ENCODE measurements around the gene PIGZ.
"Not testable (repeated sequence)": the region's sequence is repeated elsewhere in the genome, so short reads cannot be mapped to it uniquely, and the experiment has no call there.

Gene PIGZ

DNA sequence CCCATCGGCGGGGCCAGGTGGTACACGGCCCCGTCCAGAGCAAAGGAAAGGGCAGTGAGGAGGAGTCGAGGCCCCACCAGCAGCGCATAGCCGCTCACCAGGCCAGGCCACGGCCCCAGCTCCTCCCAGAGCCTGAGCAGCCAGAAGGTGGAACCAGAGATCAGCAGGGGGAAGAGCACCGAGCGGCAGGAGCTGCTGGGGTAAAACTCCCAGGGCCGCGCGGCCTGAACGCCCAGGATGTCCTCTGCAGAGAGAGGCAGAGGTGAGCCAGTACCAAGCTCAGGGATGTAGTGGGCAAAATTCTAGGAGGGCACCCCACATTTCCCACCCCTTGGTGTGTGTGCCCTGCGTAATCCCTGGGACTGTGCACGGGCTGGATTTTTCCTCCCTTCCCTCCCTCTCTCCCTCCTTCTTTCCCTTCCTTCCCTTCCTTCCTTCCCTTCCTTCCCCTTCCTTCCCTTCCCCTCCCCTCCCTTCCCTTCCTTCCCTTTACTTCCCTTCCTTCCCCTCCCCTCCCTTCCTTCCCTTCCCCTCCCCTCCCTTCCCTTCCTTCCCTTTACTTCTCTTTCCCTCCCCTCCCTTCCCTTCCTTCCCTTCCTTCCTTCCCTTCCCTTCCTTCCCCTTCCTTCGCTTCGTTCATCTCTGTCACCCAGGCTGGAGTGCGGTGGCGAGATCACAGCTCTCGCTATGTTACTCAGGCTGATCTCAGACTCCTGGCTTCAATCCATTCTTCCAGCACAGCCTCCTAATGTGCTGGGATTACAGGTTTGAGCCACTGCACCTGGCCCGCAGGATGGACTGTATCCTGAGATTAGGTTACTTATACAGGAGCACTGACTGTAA lies 20.0 kb downstream of the PIGZ start:
- DNase-seq = no peak

DNA sequence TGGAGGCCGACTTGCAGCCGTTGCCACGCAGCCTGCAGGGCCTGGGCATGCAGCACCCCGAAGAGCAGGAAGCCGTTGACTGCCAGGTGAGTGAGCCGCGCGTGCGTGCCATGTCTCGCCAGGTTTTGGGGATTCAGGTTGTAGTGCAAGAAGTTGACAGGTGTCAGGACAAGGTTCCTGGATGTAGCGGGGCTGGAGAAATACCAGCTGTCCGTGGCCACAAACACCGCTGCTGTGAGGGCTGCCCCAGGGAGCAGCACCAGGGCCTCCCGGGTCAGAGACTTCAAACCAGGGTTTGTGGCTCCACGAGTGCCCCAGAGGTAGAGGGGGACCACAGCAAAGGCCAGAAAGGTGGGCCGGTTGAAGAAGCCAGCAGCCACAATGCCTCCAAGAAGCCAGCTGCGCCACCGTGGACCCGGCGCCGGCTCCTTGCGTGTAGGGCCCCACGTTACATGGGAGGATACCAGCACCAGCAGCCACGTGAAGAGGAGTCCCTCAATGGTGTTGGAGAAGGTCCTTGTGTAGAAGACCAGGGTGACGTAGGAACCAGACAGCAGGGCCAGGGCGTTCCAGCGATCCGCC lies 20.7 kb downstream of the PIGZ start:
- no peak for DNase-seq

DNA sequence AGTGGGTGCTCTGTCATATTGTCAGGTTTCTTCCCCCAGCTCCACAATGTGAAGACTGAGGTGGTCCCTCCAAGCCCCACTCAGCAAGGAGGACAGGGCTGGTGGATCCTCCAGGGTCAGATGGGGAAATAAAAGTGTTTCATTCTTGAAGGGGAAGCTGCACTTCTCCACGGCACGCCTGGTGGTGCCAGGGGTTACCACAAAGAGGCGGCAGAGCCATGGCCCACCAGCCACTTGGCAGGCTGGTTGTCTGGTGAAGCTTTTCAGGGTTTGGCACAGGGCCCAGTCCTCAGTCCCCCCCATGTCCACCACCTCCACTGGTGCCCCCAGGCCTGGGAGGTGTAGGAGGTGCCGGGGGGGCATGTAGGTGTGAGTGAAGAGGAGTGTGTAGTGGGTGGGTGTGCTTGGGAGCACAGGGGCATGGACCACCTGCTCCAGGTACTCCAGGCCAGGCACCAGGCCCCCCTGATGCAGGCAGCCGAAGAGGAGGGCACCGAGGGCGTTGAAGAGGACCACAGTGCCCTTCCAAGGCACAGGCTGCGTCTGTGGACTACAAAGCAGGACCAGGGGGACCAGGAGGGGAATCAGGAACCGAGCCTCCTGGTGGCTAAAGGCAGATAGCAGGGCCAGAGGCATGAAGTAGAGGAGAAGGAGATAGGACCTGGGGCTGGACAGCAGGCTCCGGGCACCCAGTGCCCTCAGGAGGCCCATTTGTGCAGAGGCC lies 21.3 kb downstream of the PIGZ start:
- no peak for DNase-seq

DNA sequence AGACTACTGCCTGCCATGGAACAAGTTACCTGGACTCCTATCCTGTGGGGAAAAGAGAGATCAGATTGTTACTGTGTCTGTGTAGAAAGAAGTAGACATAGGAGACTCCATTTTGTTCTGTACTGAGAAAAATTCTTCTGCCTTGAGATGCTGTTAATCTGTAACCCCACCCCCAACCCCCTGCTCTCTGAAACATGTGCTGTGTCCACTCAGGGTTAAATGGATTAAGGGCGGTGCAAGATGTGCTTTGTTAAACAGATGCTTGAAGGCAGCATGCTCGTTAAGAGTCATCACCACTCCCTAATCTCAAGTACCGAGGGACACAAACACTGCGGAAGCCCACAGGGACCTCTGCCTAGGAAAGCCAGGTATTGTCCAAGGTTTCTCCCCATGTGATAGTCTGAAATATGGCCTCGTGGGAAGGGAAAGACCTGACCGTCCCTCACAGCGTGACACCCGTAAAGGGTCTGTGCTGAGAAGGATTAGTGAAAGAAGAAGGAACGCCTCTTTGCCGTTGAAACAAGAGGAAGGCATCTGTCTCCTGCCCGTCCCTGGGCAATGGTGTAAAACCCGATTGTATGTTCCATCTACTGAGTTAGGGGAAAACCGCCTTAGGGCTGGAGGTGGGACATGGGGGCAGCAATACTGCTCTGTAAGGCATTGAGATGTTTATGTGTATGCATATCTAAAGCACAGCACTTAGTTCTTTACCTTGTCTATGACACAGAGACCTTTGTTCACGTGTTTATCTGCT lies 24.4 kb downstream of the PIGZ start:
- not testable (repeated sequence) for DNase-seq

DNA sequence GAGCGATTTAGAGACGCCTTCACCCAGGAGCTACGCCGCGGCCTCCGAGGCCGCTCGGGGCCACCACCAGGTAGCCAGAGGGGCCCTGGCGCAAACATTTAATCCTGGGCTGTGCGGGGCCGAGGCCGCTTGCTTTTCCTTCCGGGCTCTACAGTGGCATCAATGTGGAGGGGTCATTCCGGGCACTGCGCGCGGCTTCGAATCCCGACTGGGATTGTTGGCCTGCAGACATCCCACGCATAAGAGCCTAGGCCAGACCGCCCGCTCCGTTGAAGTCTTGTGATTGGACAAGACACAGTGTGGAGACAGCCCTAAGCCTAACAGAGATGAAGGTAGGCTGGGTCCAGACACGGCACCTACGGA lies 25.7 kb downstream of the PIGZ start:
- DNase-seq = no peak

DNA sequence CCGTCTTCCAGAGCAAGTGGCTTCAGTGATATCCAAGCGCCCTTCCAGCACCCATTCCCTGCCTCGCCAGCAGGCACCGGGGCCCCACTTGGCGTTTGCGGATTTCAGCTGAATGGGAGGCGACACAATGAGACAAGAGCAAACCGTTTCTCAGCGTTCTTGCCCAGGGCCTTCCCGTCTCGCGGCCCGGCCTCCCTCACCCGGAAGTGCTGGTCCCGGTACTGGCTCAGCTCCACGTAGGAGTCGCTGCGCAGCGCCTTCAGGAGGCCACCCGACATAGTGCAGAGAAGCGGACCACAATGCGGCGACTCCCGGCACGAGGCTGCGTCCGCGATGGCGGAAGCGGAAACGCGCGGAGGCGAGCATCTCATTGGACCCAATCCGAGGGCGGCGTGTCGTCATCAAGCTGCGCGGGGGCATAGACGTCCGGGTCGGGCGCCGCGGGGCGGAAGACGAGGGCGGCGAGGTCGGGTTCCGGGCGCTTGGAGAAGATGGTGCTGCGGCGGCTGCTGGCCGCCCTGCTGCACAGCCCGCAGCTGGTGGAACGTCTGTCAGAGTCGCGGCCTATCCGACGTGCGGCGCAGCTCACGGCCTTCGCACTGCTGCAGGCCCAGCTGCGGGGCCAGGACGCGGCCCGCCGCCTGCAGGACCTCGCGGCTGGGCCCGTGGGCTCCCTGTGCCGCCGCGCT lies 26.3 kb downstream of the PIGZ start, which contains the start of gene NCBP2:
NCBP2 (minus strand) TSS at position 303 of the 689 bp plus-strand sequence; CDS start at position 278, 25 bp downstream.
- peak; percentile 97 for DNase-seq

DNA sequence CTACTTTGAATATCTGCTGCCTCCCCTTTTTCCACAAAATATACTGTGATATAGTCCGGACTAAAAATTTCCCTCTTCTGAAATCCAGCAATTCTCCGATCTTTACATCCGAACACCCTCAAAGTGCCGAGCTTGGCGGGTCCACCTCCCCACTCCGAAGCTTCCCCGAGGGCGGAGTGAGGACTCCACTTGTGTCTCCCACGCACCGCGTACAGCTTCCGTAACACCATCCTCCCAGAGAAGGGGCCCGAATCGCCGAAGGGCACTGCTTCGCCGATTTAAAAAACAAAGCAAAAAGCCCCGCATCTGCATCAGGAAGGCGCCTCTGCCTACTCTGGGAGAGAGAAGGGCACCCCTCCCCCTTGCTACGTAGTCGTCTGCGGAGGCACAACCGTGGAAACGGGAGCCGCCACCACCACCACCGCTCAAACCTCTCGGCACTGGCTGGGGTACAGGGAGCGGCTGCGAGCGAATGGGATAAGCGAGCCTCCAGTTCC lies 26.9 kb downstream of the PIGZ start:
- peak; percentile 57 for DNase-seq

DNA sequence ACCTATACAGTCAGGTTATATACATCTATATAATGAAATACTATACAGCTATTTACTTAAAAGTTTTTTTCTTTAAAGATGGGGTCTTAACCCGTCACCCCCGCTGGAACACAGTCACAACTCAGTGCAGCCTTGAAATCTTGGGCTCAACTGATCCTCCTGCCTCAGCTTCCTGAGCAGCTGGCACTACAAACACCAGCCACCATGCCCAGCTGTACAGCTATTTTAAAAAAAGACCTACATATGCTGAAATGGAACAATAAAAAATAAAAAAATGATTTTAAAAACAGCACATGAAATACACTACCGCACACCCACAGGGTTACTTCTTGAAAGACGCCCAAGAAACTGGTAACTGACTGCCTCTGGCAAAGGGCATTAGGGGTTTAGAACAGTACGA lies 30.1 kb downstream of the PIGZ start:
- no peak for DNase-seq

DNA sequence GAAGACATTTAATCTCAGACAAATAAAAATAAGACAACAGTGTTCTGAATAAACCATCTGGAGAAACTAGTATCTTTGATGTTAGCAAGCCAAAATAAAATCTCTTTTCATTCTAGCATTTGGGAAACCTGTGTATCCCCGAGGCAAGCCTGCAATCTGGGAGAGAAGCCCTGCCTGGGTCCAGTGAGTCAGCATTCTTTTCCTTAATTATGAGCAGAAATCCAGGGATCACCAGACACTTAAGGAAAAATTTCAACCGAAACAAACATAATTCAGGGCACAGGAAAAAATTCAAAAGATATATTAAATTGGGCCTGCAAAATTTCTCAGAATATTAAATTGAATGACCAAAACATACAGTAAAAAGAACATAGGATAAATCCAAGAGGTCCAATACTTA lies 30.5 kb downstream of the PIGZ start:
- DNase-seq = no peak

DNA sequence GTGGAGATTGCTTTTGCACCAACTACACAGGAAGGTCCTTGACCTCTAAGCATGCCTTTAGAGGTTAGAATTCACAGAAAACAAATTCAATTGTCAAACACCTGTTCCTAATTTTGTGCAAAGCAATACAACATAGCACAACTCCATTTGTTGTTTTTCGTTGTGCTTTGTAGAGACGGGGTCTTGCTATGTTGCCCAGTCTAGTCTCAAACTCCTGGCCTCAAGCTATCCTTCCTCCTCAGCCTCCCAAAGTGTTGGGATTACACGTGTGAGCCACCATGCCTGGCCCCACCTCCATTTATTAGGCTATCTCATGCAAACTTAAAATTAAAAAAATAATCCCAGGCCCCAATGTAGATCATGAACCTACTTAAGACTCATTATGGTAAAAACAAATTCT lies 32.3 kb downstream of the PIGZ start:
- no peak for DNase-seq

DNA sequence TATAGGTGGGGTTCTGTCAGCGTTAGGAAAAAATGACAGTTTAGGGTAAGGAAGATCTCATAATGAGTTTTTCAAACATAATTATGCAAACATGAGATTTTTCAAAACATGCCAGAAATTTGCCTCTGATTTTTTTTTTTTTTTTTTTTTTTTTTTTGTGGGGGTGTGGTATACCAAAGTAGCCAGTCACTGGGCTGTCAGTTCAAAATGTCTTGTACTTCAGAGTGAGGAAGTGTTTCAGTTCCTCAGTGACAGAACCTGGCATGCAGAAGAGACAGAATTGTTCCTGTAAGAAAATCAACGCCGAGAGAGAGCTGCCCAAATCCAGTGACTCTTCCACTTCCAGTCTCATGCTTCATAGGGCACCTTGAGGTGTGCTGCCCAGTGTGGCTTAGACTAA lies 36.0 kb downstream of the PIGZ start:
- DNase-seq = no peak

DNA sequence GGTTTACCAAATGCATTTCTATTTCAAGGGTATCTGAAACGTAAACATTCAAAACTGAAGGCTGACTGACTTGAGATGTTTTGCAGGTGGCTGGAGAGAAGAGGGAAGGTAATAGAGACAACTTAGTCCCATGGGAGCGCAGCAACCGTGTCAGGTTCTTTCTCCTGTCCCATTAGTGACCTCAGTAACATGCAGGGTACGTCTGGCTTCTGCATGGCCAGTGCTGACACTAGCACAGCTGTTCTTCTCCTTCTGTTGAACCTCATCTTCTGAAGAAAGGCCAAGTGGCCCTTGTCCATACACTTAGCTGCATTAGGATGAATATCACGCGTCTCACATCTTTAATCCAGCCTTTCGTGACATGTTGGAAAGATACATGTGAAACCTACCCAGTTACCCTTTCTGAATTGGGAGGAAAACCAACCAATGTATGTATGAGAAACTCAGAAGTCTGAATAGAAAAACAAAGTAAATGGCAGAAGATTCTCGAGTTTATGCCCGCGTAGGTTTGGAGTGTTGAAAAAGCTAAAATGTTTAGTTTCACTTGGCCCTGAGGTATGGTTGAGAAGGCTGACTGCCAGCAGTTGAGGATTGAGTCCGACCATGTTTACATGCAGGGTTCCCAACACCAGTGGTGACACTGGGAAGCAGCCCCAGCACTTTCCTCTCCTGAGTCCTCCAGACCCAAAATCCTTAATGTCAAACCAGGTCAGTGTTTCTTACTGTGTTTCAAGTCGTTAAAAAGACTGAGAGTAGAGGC lies 36.6 kb downstream of the PIGZ start:
- no peak for DNase-seq

DNA sequence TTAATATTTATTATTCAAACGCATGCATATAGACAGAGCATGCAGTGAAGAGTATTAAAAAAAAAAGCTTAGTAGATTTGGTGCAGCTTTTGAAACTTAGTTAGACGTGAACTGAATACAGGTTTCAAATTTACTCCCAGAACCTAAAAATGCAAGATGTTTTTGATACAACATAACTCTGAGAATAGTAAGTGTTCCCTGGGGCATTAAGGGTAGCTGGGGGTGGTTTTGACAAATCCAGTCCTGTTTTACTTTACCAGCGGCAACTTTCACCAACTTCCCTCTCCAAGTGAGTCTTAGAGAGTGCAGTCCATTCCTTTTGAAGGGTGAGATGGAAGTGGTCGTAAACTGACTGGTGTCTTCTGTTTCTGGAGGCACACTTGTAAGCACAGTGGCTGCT lies 37.5 kb downstream of the PIGZ start:
- no peak for DNase-seq

DNA sequence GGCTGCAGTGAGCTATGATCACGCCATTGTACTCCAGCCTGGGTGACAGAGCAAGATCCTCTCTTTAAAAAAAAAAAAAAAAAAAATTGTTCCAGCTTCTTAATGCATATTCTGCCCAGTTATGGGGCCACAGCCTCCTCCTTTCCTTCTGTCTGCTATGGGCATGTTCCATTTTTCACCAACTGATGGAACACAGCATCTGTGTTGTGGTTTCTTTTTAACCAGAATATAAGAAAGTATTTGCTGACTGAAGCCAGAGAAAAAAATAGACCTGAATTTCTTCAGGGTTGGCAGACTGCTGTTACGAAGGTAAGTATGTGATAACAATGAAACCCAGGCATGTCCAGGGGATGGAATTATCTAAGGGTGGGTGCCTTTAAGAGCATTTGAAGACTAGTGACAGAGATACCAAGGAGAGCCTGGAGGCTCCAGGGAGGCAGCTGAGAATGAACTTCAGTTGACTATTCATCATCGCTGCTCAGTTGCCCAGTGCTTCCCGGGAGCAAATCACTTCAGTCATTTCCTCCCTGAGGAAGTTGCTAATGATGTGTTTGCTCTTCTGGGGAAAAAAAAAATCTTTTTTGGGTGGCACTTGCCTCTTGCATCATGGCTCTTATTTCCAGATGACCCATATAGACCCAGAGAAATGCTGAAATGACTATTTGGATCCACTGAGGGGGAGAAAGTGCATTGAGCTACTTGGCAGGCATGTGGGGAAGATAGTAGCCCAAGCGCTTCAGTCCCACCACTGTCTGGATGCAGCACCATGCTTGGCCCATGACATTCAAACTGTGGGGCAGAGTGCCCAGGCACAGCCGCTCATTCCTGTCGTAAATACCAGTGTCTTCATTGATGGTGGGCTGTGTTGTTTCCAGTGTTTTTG lies 40.8 kb downstream of the PIGZ start:
- DNase-seq = no peak

DNA sequence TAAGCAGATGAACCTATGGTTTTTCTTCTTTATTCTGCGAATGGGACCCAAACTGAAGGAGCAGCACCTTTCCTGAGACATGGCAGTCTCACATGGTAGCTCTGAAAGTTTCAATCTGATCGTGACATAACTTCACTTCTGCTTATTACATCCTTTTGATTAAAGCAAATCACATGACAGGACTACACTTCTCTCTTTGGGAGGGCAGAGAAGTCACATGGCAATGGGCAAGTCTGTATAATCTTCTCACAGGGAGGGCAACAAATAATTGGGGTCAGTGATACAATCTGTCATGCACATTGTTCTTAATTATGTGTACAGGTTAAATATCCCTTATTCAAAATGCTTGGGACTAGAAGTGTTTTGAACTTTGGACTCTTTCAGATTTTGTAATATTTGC lies 47.9 kb downstream of the PIGZ start:
- DNase-seq = no peak

DNA sequence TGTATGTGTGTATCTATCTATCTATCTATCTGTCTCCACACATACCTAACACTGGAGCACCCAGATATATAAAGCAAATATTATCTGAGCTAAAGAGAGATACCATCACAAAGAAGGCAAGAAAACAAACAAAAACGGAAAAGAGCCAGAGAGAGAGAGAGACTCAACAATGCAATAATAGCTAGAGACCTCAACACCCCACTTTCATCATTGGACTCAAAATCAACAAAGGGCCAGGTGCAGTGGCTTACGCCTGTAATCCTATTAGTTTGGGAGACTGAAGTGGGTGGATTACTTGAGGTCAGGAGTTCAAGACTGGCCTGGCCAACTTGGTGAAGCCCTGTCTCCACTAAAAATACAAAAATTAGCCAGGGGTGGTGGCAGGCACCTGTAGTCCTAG lies 49.7 kb downstream of the PIGZ start:
- DNase-seq = no peak

DNA sequence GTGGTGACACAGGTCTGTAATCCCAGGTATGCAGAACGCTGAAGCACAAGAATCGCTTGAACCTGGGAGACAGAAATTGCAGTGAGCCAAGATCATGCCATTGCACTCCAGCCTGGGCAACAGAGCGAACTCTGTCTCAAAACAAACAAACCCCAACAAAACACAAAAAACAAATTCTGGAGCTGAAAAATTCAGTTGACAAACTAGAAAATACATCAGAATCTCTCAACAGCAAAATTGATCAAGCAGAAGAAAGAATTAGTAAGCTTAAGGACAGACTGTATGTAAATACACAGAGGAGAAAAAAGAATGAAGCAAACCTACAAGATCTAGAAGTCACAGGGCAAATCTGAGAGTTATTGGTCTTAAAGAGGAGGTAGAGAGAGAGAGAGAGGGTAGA lies 51.6 kb downstream of the PIGZ start:
- no peak for DNase-seq

DNA sequence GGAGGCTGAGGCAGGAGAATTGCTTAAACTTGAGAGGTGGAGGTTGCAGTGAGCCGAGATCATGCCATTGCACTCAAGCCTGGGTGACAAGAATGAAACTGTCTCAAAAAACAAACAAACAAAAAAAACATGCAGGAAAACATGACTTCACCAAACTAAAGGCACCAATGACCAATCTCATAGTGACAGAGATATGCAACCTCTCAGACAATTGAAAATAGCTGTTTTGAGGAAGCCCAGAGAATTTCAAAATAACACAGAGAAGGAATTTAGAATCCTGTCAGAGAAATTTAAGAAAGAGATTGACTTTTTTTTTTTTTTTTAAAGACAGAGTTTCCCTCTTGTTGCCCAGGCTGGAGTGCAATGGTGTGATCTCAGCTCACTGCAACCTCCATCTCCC lies 52.4 kb downstream of the PIGZ start:
- no peak for DNase-seq

DNA sequence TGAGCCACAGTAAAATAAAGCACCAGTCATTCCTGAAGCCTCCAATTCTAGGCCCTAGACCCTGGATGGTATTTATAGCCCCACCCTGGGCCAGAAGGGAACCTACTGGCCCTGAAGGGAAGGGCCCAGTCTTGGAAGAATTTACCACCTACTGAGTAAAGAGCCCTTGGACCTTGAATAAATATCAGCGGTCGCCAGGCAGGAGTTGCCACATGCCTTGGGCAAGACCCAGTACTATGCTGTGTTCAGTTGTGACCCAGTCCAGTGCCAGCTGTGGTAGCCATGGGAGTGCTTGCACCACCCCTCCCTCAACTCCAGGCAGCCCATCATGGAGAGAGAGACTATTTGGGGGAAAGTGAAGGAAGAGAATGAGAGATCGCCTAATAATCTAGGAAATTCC lies 53.3 kb downstream of the PIGZ start:
- DNase-seq = no peak

DNA sequence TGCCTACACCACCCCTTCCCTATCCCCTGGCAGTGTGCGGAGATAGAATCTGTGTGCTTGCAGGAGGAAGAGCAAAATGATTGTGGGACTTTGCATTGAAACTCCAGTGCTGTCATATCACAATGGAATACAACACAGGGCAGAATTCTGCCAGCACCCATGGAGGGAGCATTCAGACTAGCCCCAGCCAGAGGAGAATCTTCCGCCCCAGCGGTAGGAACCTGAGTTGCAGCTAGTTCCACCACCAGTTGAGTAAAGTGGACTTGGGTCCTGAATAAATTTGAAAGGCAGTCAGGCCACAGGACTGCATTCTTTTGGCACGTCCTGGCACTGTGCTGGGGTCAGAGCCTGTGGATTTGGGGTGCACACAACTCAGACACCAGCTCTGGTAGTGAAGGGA lies 53.8 kb downstream of the PIGZ start:
- no peak for DNase-seq

DNA sequence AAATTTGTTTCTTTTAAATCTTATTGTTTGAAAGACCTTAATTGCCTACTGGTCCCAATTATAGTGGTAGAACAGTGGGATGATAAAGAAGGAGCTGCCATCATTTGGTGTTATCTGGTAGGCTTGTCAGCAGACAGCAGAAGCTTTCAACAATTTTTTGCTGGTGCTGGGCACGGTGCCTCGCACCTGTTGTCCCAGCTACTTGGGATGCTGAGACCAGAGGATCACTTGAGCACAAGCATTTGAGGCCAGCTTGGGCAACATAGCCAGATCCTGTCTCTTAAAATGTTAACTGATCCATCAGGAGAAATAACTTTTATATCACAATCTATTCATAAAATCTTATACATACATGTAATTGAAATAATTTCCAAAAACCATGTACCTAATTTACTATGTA lies 64.9 kb downstream of the PIGZ start:
- DNase-seq = no peak
